NK-92 treated with Interleukin-12 subunit alpha and Interleukin-12 subunit beta, amount 100 ng/mL, for 24 hours (cell line): Measurements from ENCODE around the gene POLD3.

Experiments
- DNase-seq: peaks from one replicate; lab custom pipeline; 2025; lab: John Stamatoyannopoulos, UW

POLD3 gene

GRCh38 chr11:74673693-74674360, 81.4 kb downstream of the POLD3 start:
- no peak for DNase-seq

GRCh38 chr11:74675761-74676160, 83.4 kb downstream of the POLD3 start:
- DNase-seq, result no peak

- no peak for DNase-seq
Measured at GRCh38 chr11:74676596-74676995, 84.2 kb downstream of the POLD3 start.

- no peak for DNase-seq
Measured at GRCh38 chr11:74677131-74677530, 84.7 kb downstream of the POLD3 start.

- no peak for DNase-seq
Measured at GRCh38 chr11:74678041-74678440, 85.7 kb downstream of the POLD3 start.

GRCh38 chr11:74678591-74679512, 86.5 kb downstream of the POLD3 start:
- no peak for DNase-seq

- DNase-seq, result no peak
Measured at GRCh38 chr11:74679513-74679865, 87.1 kb downstream of the POLD3 start.

- no peak for DNase-seq
Measured at GRCh38 chr11:74680035-74680671, 87.8 kb downstream of the POLD3 start.

GRCh38 chr11:74680703-74681531, 88.5 kb downstream of the POLD3 start:
- no peak for DNase-seq

GRCh38 chr11:74681686-74682651, 89.6 kb downstream of the POLD3 start:
- no peak for DNase-seq

GRCh38 chr11:74682731-74683278, 90.4 kb downstream of the POLD3 start:
- DNase-seq, result no peak

GRCh38 chr11:74683279-74683871, 91.0 kb downstream of the POLD3 start:
- no peak for DNase-seq

- no peak for DNase-seq
Measured at GRCh38 chr11:74683941-74684481, 91.6 kb downstream of the POLD3 start.

GRCh38 chr11:74684661-74685060, 92.3 kb downstream of the POLD3 start:
- no peak for DNase-seq

- DNase-seq, result no peak
Measured at GRCh38 chr11:74685338-74685737, 93.0 kb downstream of the POLD3 start.

GRCh38 chr11:74685905-74686304, 93.5 kb downstream of the POLD3 start:
- DNase-seq, result no peak

GRCh38 chr11:74686792-74687191, 94.4 kb downstream of the POLD3 start:
- no peak for DNase-seq

- no peak for DNase-seq
Measured at GRCh38 chr11:74687237-74688023, 95.0 kb downstream of the POLD3 start.

- DNase-seq, result no peak
Measured at GRCh38 chr11:74689666-74690065, 97.3 kb downstream of the POLD3 start.
